IPS-20b (cell line): ENCODE results near the gene FBLN1.
A peak's percentile ranks its signal among the peaks of the same experiment; 100 is the strongest.

Experiments used
- H3K27ac ChIP-seq: one replicate; pipeline ENCODE4 v1.5.1; 2013; ENCODE audit warnings: low read length
- H3K27me3 ChIP-seq: 2 replicates; pipeline ENCODE4 v1.6.1; 2013; ENCODE audit warnings: mild to moderate bottlenecking, low read length, inconsistent platforms; ENCODE audit not compliant: insufficient read depth
- H3K36me3 ChIP-seq: 2 replicates; pipeline ENCODE4 v1.6.1; 2013; ENCODE audit warnings: low read depth, mild to moderate bottlenecking, inconsistent platforms, low read length, moderate library complexity; ENCODE audit not compliant: insufficient read depth
- H3K4me1 ChIP-seq: 2 replicates; pipeline ENCODE4 v1.6.1; 2013; ENCODE audit warnings: mild to moderate bottlenecking, control low read depth, inconsistent platforms, low read length, moderate library complexity; ENCODE audit not compliant: insufficient read depth
- H3K4me3 ChIP-seq: 2 replicates; pipeline ENCODE4 v1.5.1; 2013; ENCODE audit warnings: mild to moderate bottlenecking, low read length, inconsistent platforms
- H3K9ac ChIP-seq: 2 replicates; pipeline ENCODE4 v1.6.1; 2013; ENCODE audit warnings: low read depth, mild to moderate bottlenecking, inconsistent platforms, low read length, moderate library complexity
- H3K9me3 ChIP-seq: 2 replicates; pipeline ENCODE4 v1.6.1; 2013; ENCODE audit warnings: mild to moderate bottlenecking, low read depth, low read length, inconsistent platforms; ENCODE audit not compliant: insufficient read depth

Gene FBLN1

DNA sequence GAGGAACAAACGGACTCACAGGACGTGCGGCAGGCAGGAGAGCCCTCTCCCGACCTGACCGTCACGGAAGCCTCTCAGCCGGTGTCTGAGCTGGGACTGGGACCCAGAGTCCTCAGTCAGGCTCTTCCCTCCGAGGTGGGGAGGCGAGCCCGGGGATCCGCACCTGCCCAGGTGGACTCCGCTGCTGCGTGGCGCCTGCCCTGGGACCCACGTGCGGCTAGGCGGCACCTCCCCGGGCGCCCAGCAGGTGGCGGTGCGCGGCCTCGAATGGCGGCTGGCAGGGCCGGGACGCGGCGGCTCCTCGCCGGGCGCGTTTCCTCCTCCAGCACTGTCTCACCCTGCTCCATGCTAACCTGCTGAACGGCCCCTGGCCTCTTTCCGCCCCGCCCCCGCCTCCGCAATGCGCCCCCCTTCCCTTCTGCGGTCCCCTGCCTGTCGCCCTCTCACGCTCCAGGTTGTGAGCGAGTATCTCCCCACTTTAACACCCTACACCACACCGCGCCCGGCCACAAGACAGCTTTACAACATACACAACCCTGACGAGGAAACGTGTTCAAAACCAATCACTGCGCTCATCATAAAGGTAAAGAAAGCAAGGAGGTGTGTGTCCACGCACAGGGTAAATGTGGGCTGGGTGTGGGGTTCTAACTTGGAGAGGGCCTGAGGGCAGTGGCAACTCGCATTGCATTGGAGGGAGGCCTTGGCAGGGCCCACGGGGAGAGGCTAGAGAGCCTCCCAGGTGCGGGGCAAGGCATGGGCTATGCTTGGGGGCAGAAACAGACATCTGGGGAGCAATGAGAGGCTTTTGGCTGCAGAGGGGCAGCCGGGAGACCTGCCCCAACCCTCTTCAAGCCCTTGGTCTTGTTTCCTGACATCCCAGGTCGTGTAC lies 143.1 kb downstream of the FBLN1 start:
- H3K4me3 ChIP-seq: peak overlapping the region; percentile 59
- H3K9me3 ChIP-seq: no peaks in the 10 kb centered on the region
- H3K27me3 ChIP-seq: peaks cover 36% of the 10 kb centered on the region
- no peak overlapping the region for H3K27ac ChIP-seq
- H3K9ac ChIP-seq: peak overlapping the region; percentile 48; the same call in 1 of the 2 replicates
- no peaks in the 10 kb centered on the region for H3K4me1 ChIP-seq
- no peaks in the 10 kb centered on the region for H3K36me3 ChIP-seq

DNA sequence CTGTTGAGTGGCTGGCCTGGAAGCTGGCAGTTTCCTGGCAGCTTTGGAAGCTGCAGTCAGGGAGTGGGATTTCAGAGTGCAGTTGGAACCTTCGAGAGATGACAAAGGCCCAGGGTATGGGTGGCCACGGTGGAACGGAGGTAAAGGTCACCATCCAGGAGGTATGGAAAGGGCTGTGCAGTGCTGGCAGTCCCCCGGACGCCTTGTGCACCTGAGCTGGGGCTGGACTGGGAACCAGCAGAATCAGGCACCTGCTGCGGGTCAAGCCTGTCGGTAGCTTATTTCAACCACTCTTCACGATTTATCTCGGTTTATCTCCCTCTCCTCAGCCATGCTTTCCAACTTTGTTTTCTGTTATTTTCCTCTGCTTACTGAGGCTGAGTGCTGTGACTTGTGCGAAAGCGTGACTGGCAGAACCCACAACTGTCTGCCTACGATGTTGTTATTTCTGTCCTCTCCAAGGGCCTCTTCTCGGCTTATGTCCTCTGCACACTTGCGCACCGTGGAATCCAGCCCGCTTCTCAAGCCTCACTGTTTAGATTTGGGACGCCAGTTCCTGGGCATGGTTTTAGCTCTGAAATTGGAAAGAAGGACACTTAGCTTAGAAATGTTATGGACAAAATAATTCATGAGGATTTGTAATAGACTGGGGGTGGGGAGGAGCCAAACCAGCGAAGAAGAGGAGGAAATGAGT lies 145.0 kb downstream of the FBLN1 start:
- Histone ChIP-seq H3K27ac (no peak overlapping the region), H3K9ac (no peak overlapping the region), H3K9me3 (no peaks in the 10 kb centered on the region), H3K36me3 (no peaks in the 10 kb centered on the region), H3K27me3 (peaks cover 30% of the 10 kb centered on the region), H3K4me3 (no peak overlapping the region), H3K4me1 (no peaks in the 10 kb centered on the region)

GRCh38 chr22:45648301-45649117 lies 145.8 kb downstream of the FBLN1 start:
- Histone ChIP-seq H3K9me3 (no peaks in the 10 kb centered on the region), H3K27me3 (peaks cover 30% of the 10 kb centered on the region), H3K36me3 (no peaks in the 10 kb centered on the region), H3K4me1 (no peaks in the 10 kb centered on the region), H3K4me3 (no peak overlapping the region), H3K27ac (no peak overlapping the region), H3K9ac (no peak overlapping the region)

GRCh38 chr22:45649809-45650208 lies 147.1 kb downstream of the FBLN1 start:
- Histone ChIP-seq H3K27ac (no peak overlapping the region), H3K36me3 (no peaks in the 10 kb centered on the region), H3K27me3 (peaks cover 22% of the 10 kb centered on the region), H3K9ac (no peak overlapping the region), H3K4me3 (no peak overlapping the region), H3K9me3 (no peaks in the 10 kb centered on the region), H3K4me1 (no peaks in the 10 kb centered on the region)

- peaks cover 14% of the 10 kb centered on the region for H3K27me3 ChIP-seq
Measured at GRCh38 chr22:45650721-45651120, 148.0 kb downstream of the FBLN1 start.

More at GRCh38 chr22:45650721-45651120, 148.0 kb downstream of the FBLN1 start:
- H3K9ac ChIP-seq: no peak overlapping the region
- H3K27ac ChIP-seq: no peak overlapping the region
- no peaks in the 10 kb centered on the region for H3K4me1 ChIP-seq
- no peak overlapping the region for H3K4me3 ChIP-seq
- no peaks in the 10 kb centered on the region for H3K9me3 ChIP-seq
- no peaks in the 10 kb centered on the region for H3K36me3 ChIP-seq
